ENCODE results near the gene DBI.
"Not testable (repeated sequence)": the region's sequence is repeated elsewhere in the genome, so short reads cannot be mapped to it uniquely, and the experiment has no call there.

The DBI gene

GRCh38 chr2:119365436-119365835, 1.3 kb upstream of the DBI start:
- no peak for DNase-seq (ENCODE audit: low read depth in 2 of 2)

- no peak for DNase-seq (ENCODE audit: low read depth in 2 of 2)
Observed at GRCh38 chr2:119366161-119366648, 572 bp upstream of the DBI start.

GRCh38 chr2:119367472-119368099, 809 bp downstream of the DBI start:
- no peak for DNase-seq (ENCODE audit: low read depth in 2 of 2)

- DNase-seq (ENCODE audit: low read depth in 2 of 2) = no peak
Observed at GRCh38 chr2:119369845-119370244, 3.1 kb downstream of the DBI start.

GRCh38 chr2:119371111-119371510, 4.3 kb downstream of the DBI start:
- DNase-seq (ENCODE audit: low read depth in 2 of 2) = no peak

- DNase-seq (ENCODE audit: low read depth in 2 of 2) = no peak
Observed at GRCh38 chr2:119372778-119373568, 6.2 kb downstream of the DBI start.

GRCh38 chr2:119373907-119374745, 7.3 kb downstream of the DBI start:
- DNase-seq (ENCODE audit: low read depth in 2 of 2) = not testable (repeated sequence)

- not testable (repeated sequence) for DNase-seq (ENCODE audit: low read depth in 2 of 2)
Observed at GRCh38 chr2:119376406-119376805, 9.6 kb downstream of the DBI start.

- no peak for DNase-seq (ENCODE audit: low read depth in 2 of 2)
Observed at GRCh38 chr2:119376810-119377209, 10.0 kb downstream of the DBI start.

GRCh38 chr2:119377294-119377992, 10.7 kb downstream of the DBI start:
- DNase-seq (ENCODE audit: low read depth in 2 of 2) = no peak

- DNase-seq (ENCODE audit: low read depth in 2 of 2) = no peak
Observed at GRCh38 chr2:119377993-119378345, 11.2 kb downstream of the DBI start.

- no peak for DNase-seq (ENCODE audit: low read depth in 2 of 2)
Observed at GRCh38 chr2:119378566-119378965, 11.8 kb downstream of the DBI start.

- no peak for DNase-seq (ENCODE audit: low read depth in 2 of 2)
Observed at GRCh38 chr2:119383410-119384140, 16.8 kb downstream of the DBI start.

GRCh38 chr2:119384971-119385370, 18.2 kb downstream of the DBI start:
- no peak for DNase-seq (ENCODE audit: low read depth in 2 of 2)

GRCh38 chr2:119385466-119385865, 18.7 kb downstream of the DBI start:
- DNase-seq (ENCODE audit: low read depth in 2 of 2) = no peak

GRCh38 chr2:119387381-119388129, 20.8 kb downstream of the DBI start:
- DNase-seq (ENCODE audit: low read depth in 2 of 2) = peak; percentile 75 to 76

GRCh38 chr2:119389615-119390306, 23.0 kb downstream of the DBI start:
- DNase-seq (ENCODE audit: low read depth in 2 of 2) = peak; percentile 53 to 58

- DNase-seq (ENCODE audit: low read depth in 2 of 2) = no peak
Observed at GRCh38 chr2:119393971-119394748, 27.4 kb downstream of the DBI start.

GRCh38 chr2:119397196-119397595, 30.4 kb downstream of the DBI start:
- DNase-seq (ENCODE audit: low read depth in 2 of 2) = no peak

All from fibroblast of skin of left biceps (primary cell).